Keratinocyte (primary cell): ENCODE results near the gene SLC17A9. TPM values are rescaled to one million over a fixed set of nuclear protein-coding genes. Genes with fewer than 3 reads are reported as not detected.

Experiments used
- DNase-seq: peaks from one replicate; pipeline ENCODE4 v3.0.0-alpha.2; 2011; ENCODE audit warnings: low read depth, missing footprints, low spot score
- FAIRE-seq: peaks from 2 replicates; lab custom pipeline; 2011; peaks lifted over from hg19 to GRCh38; lab: Jason Lieb, UNC
- H2AFZ ChIP-seq: 2 replicates; pipeline ENCODE4 v1.6.0; 2012; ENCODE audit warnings: low read length, control low read depth, inconsistent platforms; ENCODE audit not compliant: control insufficient read depth
- H3K27ac ChIP-seq: 2 replicates; pipeline ENCODE4 v1.5.1; 2011; ENCODE audit warnings: low read length; ENCODE audit not compliant: control insufficient read depth, insufficient read depth
- H3K27me3 ChIP-seq: 3 replicates; pipeline ENCODE4 v1.6.0; 2011; ENCODE audit warnings: low read length; ENCODE audit not compliant: control insufficient read depth, insufficient read depth; ENCODE audit errors: extremely low read depth
- H3K36me3 ChIP-seq, 2 experiments: 2 replicates in 1 of 2; 3 replicates in 1 of 2; pipeline ENCODE4 v1.5.1; 2011; ENCODE audit warnings: low read length in 2 of 2, mild to moderate bottlenecking in 1 of 2; ENCODE audit not compliant: control insufficient read depth in 2 of 2, insufficient read depth in 2 of 2; ENCODE audit errors: extremely low read depth in 1 of 2
- H3K4me1 ChIP-seq: 3 replicates; pipeline ENCODE4 v1.5.1; 2011; ENCODE audit warnings: low read length; ENCODE audit not compliant: control insufficient read depth, insufficient read depth; ENCODE audit errors: extremely low read depth
- H3K4me2 ChIP-seq: 3 replicates; pipeline ENCODE4 v1.6.0; 2011; ENCODE audit warnings: low read depth, low read length; ENCODE audit not compliant: control insufficient read depth, insufficient read depth; ENCODE audit errors: extremely low read depth
- H3K4me3 ChIP-seq, 3 experiments: fragments of 200-600 bp in 1 of 3; sonication (generic) in 1 of 3; 2 replicates in 2 of 3; 3 replicates in 1 of 3; pipeline ENCODE4 v1.5.1; 2011 to 2016; ENCODE audit warnings: low read length in 3 of 3, mild to moderate bottlenecking in 3 of 3, control low read depth in 2 of 3, inconsistent platforms in 1 of 3, low read depth in 1 of 3, mixed read lengths in 1 of 3, mixed run types in 1 of 3, moderate library complexity in 1 of 3; ENCODE audit not compliant: control insufficient read depth in 2 of 3, insufficient read depth in 2 of 3; ENCODE audit errors: extremely low read depth in 1 of 3
- H3K79me2 ChIP-seq: 2 replicates; pipeline ENCODE4 v1.6.0; 2012; ENCODE audit warnings: low read length; ENCODE audit not compliant: control insufficient read depth, insufficient read depth
- H3K9ac ChIP-seq: 3 replicates; pipeline ENCODE4 v1.6.0; 2011; ENCODE audit warnings: low read length; ENCODE audit not compliant: control insufficient read depth, insufficient read depth; ENCODE audit errors: extremely low read depth
- H3K9me1 ChIP-seq: 3 replicates; pipeline ENCODE4 v1.6.0; 2011; ENCODE audit warnings: low read length; ENCODE audit not compliant: control insufficient read depth, insufficient read depth; ENCODE audit errors: extremely low read depth
- H3K9me3 ChIP-seq: 2 replicates; pipeline ENCODE4 v1.5.1; 2012; ENCODE audit warnings: low read depth, low read length; ENCODE audit not compliant: control insufficient read depth
- H4K20me1 ChIP-seq: 3 replicates; pipeline ENCODE4 v1.6.0; 2011; ENCODE audit warnings: low read length; ENCODE audit not compliant: control insufficient read depth, insufficient read depth; ENCODE audit errors: extremely low read depth
- EZH2 ChIP-seq: IDR thresholded peaks from one replicate; pipeline ENCODE4 v1.6.1; 2012; ENCODE audit warnings: inconsistent platforms, mild to moderate bottlenecking, low read length, moderate library complexity
- dilution Hi-C: fragments of 300-500 bp; cut with MboI; formaldehyde crosslinking; loops from one replicate; pipeline ENCODE4 v1.7.0; 2020; ENCODE audit warnings: low sequenced_read_pairs; ENCODE audit not compliant: extremely low pct_ligation_motif_present
- polyA plus RNA-seq, 5 experiments: library from polyadenylated mRNA; depleted of rRNA in 3 of 5; stranded (reverse) in 3 of 5; stranded (forward) in 1 of 5; unstranded in 1 of 5; fragments of >200 nt; gene quantifications; 1 replicate in 1 of 5; 2 replicates in 3 of 5; 3 replicates in 1 of 5; pipeline versions ENCODE4 v1.2.1 to v1.2.3, GENCODE V29; 2011 to 2012; ENCODE audit warnings: missing spikeins in 2 of 5, low read depth in 1 of 5, low replicate concordance in 1 of 5
- TF ChIP-seq, protein P1 (sequence below), 3 experiments: IDR thresholded peaks in 1 of 3; conservative IDR thresholded peaks in 1 of 3; optimal IDR thresholded peaks in 1 of 3; 2 replicates in 2 of 3; 3 replicates in 1 of 3; pipeline versions ENCODE3 to v1.5.1; 2011; ENCODE audit warnings: low read length in 3 of 3, mild to moderate bottlenecking in 3 of 3, moderate library complexity in 2 of 3, control low read depth in 1 of 3, inconsistent platforms in 1 of 3; ENCODE audit not compliant: insufficient read depth in 2 of 3; ENCODE audit errors: extremely low read depth in 1 of 3

Gene SLC17A9
- polyA plus RNA-seq, 1 donor (not counting 4 experiments of a cell fraction or from before 2014, with no cell fraction given) = not detected

DNA sequence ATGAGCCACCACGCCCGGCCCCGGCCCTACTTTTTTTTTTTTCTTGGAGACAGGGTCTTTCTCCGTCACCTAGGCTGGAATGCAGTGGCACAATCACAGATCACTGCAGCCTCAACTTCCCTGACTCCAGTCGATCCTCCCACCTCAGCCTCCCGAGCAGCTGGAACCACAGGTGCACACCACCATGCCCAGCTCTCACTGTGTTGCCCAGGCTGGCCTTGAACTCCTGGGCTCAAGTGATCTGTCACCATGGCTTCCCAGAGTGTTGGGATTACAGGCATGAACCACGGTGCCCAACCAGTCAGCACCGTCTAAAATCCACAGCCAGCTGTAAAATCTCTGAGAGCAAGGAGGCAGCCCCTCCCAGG lies 17.4 kb downstream of the SLC17A9 start:
- no peaks in the 10 kb centered on the region for H3K79me2 ChIP-seq
- H3K4me3 ChIP-seq = no peak overlapping the region
- H3K4me1 ChIP-seq = peaks cover 5% of the 10 kb centered on the region
- no peak overlapping the region for H3K27ac ChIP-seq
- dilution Hi-C loops = no loop called here
- DNase-seq = no peak
- H3K27me3 ChIP-seq = peaks cover 56% of the 10 kb centered on the region
- no peak overlapping the region for H3K4me2 ChIP-seq
- no peaks in the 10 kb centered on the region for H3K9me3 ChIP-seq
- no peaks in the 10 kb centered on the region for H3K9me1 ChIP-seq
- H2AFZ ChIP-seq = no peak overlapping the region
- FAIRE-seq = no peak
- H3K9ac ChIP-seq = no peak overlapping the region
- TF ChIP-seq, protein P1, sequence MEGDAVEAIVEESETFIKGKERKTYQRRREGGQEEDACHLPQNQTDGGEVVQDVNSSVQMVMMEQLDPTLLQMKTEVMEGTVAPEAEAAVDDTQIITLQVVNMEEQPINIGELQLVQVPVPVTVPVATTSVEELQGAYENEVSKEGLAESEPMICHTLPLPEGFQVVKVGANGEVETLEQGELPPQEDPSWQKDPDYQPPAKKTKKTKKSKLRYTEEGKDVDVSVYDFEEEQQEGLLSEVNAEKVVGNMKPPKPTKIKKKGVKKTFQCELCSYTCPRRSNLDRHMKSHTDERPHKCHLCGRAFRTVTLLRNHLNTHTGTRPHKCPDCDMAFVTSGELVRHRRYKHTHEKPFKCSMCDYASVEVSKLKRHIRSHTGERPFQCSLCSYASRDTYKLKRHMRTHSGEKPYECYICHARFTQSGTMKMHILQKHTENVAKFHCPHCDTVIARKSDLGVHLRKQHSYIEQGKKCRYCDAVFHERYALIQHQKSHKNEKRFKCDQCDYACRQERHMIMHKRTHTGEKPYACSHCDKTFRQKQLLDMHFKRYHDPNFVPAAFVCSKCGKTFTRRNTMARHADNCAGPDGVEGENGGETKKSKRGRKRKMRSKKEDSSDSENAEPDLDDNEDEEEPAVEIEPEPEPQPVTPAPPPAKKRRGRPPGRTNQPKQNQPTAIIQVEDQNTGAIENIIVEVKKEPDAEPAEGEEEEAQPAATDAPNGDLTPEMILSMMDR (optimal IDR thresholded peaks at IDR 0.05 in 1 of 3, IDR thresholded peaks at IDR 0.05 in 1 of 3, conservative IDR thresholded peaks at IDR 0.05 in 1 of 3; ENCODE audit: extremely low read depth in 1 of 3, insufficient read depth in 2 of 3, low read length in 3 of 3) = no peak
- TF ChIP-seq EZH2 = no peak
- peaks cover 3% of the 10 kb centered on the region for H4K20me1 ChIP-seq
- no peaks in the 10 kb centered on the region for H3K36me3 ChIP-seq

DNA sequence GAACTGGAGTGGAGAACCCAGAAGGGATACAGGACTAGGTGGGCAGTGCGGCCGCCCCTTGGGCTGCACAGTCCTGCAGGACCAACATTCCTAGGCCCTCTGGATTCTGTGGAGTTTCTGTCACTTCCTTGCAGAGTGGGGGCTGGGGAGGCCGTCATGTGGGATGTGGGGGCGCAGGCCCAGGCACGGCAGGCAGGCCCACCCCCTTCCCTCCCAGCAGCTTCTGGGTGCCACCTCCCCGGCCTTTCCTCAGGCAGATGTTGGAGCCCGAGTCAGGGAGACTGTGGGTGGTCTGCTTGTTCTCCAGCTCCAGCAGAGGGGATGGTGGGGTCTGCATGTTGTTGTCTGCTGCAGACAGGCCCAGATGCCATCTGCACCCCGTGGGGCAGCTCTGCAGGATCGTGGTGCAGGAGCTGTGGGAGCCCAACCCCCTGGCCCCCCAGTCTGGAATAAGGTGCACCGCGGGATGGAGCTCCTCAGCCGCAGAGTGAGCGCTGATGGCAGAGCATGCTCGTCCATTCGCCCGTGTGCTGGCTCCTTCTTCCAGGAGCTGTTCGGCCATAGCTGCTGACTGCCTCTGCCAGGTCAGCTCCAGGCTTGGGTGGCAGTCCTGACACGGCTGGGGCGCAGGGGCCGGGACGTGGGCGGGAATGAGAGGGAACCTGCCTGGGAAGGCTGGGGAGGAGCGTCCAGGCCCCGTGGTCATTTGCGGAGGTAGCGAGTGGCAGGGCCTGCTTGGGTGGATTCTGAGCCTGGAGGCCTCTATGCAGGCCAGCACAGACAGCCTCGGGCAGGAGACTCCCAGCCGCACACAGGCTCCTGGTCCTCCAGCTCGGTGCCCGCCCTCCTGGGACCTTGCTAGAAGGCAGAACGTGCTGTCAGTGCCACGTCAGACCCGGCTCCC lies 18.1 kb downstream of the SLC17A9 start:
- no peak overlapping the region for H3K4me2 ChIP-seq
- no peak overlapping the region for H2AFZ ChIP-seq
- no peaks in the 10 kb centered on the region for H3K9me1 ChIP-seq
- H3K4me3 ChIP-seq = no peak overlapping the region
- peaks cover 5% of the 10 kb centered on the region for H3K4me1 ChIP-seq
- no peak for DNase-seq
- dilution Hi-C loops = no loop called here
- FAIRE-seq = no peak
- H3K36me3 ChIP-seq = no peaks in the 10 kb centered on the region
- no peak for TF ChIP-seq EZH2
- TF ChIP-seq, protein P1 (optimal IDR thresholded peaks at IDR 0.05 in 1 of 3, IDR thresholded peaks at IDR 0.05 in 1 of 3, conservative IDR thresholded peaks at IDR 0.05 in 1 of 3; ENCODE audit: extremely low read depth in 1 of 3, insufficient read depth in 2 of 3, low read length in 3 of 3) = no peak
- H3K27ac ChIP-seq = no peak overlapping the region
- H3K9ac ChIP-seq = no peak overlapping the region
- no peaks in the 10 kb centered on the region for H3K9me3 ChIP-seq
- H3K79me2 ChIP-seq = no peaks in the 10 kb centered on the region
- H3K27me3 ChIP-seq = peaks cover 56% of the 10 kb centered on the region
- H4K20me1 ChIP-seq = peaks cover 3% of the 10 kb centered on the region
